HCT116 (cell line): Measurements from ENCODE around the gene PPP3R1. TPM values are rescaled to one million over a fixed set of nuclear protein-coding genes. Genes with fewer than 3 reads are reported as not detected.

Experiments used
- ATAC-seq: fragments of 200-7000 bp; cut with Tn5 transposase; 2 replicates; pipeline ENCODE4 v1.9.1; 2020; ENCODE audit warnings: mild to moderate bottlenecking, moderate library complexity
- BruUV-seq: library from RNA; stranded (reverse); fragments of 400-500 nt; replicated peaks from 2 replicates; lab custom pipeline; 2021; lab: Mats Ljungman, UMichigan
- CTCF ChIA-PET: fragments of 300-600 bp; sonication (Branson Sonifier 250); formaldehyde crosslinking; loops from one replicate; lab custom pipeline; 2021; ENCODE audit warnings: antibody characterized with exemption; lab: Charles Lee
- POLR2A ChIA-PET: fragments of 300-600, 350-600 bp; sonication (Branson Sonifier 250); formaldehyde crosslinking; loops from one replicate; lab custom pipeline; 2021; ENCODE audit warnings: antibody characterized with exemption; lab: Charles Lee
- RAD21 ChIA-PET, 2 experiments: fragments of 300-600 bp; sonication (Branson Sonifier 250); formaldehyde crosslinking; loops; one replicate each; lab custom pipeline; 2023; ENCODE audit warnings: low total read pairs in 2 of 2; ENCODE audit not compliant: uncharacterized antibody in 2 of 2, unreplicated experiment in 2 of 2, low non-redundant PET in 1 of 2; lab: Charles Lee
- DNase-seq: peaks from one replicate; pipeline ENCODE4 v3.0.0-alpha.2; 2010; ENCODE audit warnings: low read depth, low spot score
- H2AFZ ChIP-seq: fragments of 200-600 bp; shearing (Covaris generic), sonication (generic); 2 replicates; pipeline ENCODE4 v1.6.1; 2017; ENCODE audit warnings: low read depth, mixed run types, mixed read lengths, antibody characterized with exemption, low read length; ENCODE audit not compliant: poor library complexity, severe bottlenecking
- H3K27ac ChIP-seq: 2 replicates; pipeline ENCODE4 v1.5.1; 2012; ENCODE audit warnings: low read depth, low read length
- H3K27me3 ChIP-seq: fragments of 200-600 bp; sonication (generic); 2 replicates; pipeline ENCODE4 v1.6.1; 2016; ENCODE audit warnings: mixed run types, low read length, mixed read lengths; ENCODE audit not compliant: insufficient read depth
- H3K36me3 ChIP-seq, 2 experiments: fragments of 200-500 bp in 1 of 2; fragments of 200-600 bp in 1 of 2; sonication (Bioruptor generic) in 1 of 2; sonication (generic) in 1 of 2; 2 replicates each; pipeline versions ENCODE4 v1.5.1 to v1.6.1; 2014 to 2016; ENCODE audit warnings: low read length in 2 of 2, inconsistent platforms in 1 of 2, mixed read lengths in 1 of 2, mixed run types in 1 of 2; ENCODE audit not compliant: insufficient read depth in 2 of 2, control insufficient read depth in 1 of 2
- H3K4me1 ChIP-seq, 2 experiments: fragments of 200-600 bp in 1 of 2; sonication (generic) in 1 of 2; 2 replicates each; pipeline versions ENCODE4 v1.5.1 to v1.6.1; 2012 to 2017; ENCODE audit warnings: low read length in 2 of 2, inconsistent platforms in 1 of 2, mild to moderate bottlenecking in 1 of 2, mixed read lengths in 1 of 2, mixed run types in 1 of 2, moderate library complexity in 1 of 2; ENCODE audit not compliant: insufficient read depth in 2 of 2, control insufficient read depth in 1 of 2
- H3K4me2 ChIP-seq: fragments of 200-600 bp; sonication (generic); 2 replicates; pipeline ENCODE4 v1.6.1; 2017; ENCODE audit warnings: mixed run types, low read length, mixed read lengths
- H3K4me3 ChIP-seq, 2 experiments: fragments of 200-600 bp in 1 of 2; sonication (generic) in 1 of 2; replicated peaks in 1 of 2; 2 replicates each; pipeline ENCODE4 v1.5.1; 2011 to 2016; ENCODE audit warnings: low read length in 2 of 2, control low read depth in 1 of 2, low read depth in 1 of 2, mild to moderate bottlenecking in 1 of 2, mixed read lengths in 1 of 2, mixed run types in 1 of 2
- H3K79me2 ChIP-seq: fragments of 200-600 bp; sonication (generic); 2 replicates; pipeline ENCODE4 v1.6.1; 2017; ENCODE audit warnings: mild to moderate bottlenecking, mixed run types, low read length, moderate library complexity, mixed read lengths; ENCODE audit not compliant: insufficient read depth
- H3K9ac ChIP-seq: fragments of 200-600 bp; sonication (generic); 2 replicates; pipeline ENCODE4 v1.6.1; 2016; ENCODE audit warnings: low read length, mixed read lengths
- H3K9me2 ChIP-seq: fragments of 200-600 bp; sonication (generic), shearing (Covaris generic); 2 replicates; pipeline ENCODE4 v1.6.1; 2017; ENCODE audit warnings: mixed run types, mild to moderate bottlenecking, moderate library complexity; ENCODE audit not compliant: insufficient read depth
- H3K9me3 ChIP-seq, 2 experiments: fragments of 200-500 bp in 1 of 2; fragments of 200-600 bp in 1 of 2; sonication (Bioruptor generic) in 1 of 2; sonication (generic) in 1 of 2; 2 replicates each; pipeline ENCODE4 v1.6.1; 2014 to 2017; ENCODE audit warnings: low read length in 2 of 2, mixed read lengths in 2 of 2, inconsistent platforms in 1 of 2, low read depth in 1 of 2, mild to moderate bottlenecking in 1 of 2, mixed run types in 1 of 2, moderate library complexity in 1 of 2; ENCODE audit not compliant: control insufficient read depth in 1 of 2, insufficient read depth in 1 of 2
- H4K20me1 ChIP-seq: fragments of 200-600 bp; sonication (generic), shearing (Covaris generic); 2 replicates; pipeline ENCODE4 v1.6.1; 2017; ENCODE audit warnings: mixed run types, mild to moderate bottlenecking, moderate library complexity; ENCODE audit not compliant: insufficient read depth
- CEBPB ChIP-seq: IDR thresholded peaks from 2 replicates; pipeline ENCODE4 v1.6.1; 2012; ENCODE audit warnings: low read depth
- EGR1 ChIP-seq: IDR thresholded peaks from 2 replicates; pipeline ENCODE4 v1.6.1; 2012; ENCODE audit warnings: low read depth
- FOSL1 ChIP-seq: IDR thresholded peaks from 2 replicates; pipeline ENCODE4 v1.6.1; 2012; ENCODE audit warnings: low read depth
- JUND ChIP-seq: IDR thresholded peaks from 2 replicates; pipeline ENCODE4 v1.6.1; 2012
- RAD21 ChIP-seq: IDR thresholded peaks from 2 replicates; pipeline ENCODE4 v1.6.1; 2012; ENCODE audit warnings: low read depth, mild to moderate bottlenecking
- SIN3A ChIP-seq: IDR thresholded peaks from 2 replicates; pipeline ENCODE4 v1.6.1; 2012; ENCODE audit warnings: low read depth
- SP1 ChIP-seq: IDR thresholded peaks from 2 replicates; pipeline ENCODE4 v1.6.1; 2012; ENCODE audit warnings: low read depth
- ZFX ChIP-seq: fragments of 450-650 bp; IDR thresholded peaks from 2 replicates; pipeline ENCODE4 v1.6.1; 2017
- intact Hi-C: fragments of 100-400 bp; cut with micrococcal nuclease; formaldehyde crosslinking; loops from 2 replicates; pipeline ENCODE4 v1.10.0; 2022
- total RNA-seq: library from RNA; stranded (reverse); gene quantifications from one replicate; pipeline ENCODE4 v1.2.1, GENCODE V29; 2021; ENCODE audit not compliant: unreplicated experiment
- TF ChIP-seq, protein P1 (sequence below): IDR thresholded peaks from 2 replicates; pipeline ENCODE4 v1.6.1; 2012; ENCODE audit warnings: low read depth

PPP3R1 gene
- total RNA-seq, 1 experiment from 2014 or later, result 69.9 TPM

DNA sequence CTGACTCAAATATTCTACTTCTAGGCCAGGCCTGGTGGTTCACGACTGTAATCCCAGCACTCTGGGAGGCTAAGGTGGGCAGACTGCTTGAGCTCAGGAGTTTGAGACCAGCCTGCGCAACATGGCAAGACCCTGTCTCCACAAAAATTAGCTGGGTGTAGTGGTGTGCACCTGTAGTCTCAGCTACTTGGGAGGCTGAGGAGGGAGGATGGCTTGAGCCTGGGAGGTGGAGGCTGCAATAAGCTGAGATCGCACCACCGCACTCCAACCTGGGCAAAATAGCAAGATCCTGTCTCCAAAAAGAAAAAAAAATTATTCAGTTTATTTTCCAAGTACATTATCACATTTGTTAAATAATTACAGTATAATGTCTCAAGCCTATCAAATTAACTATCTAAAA, 7.3 kb downstream of the PPP3R1 start (continued):
- TF ChIP-seq EGR1 (no peak), SIN3A (no peak), ZFX (no peak), SP1 (no peak), JUND (no peak), CEBPB (no peak), RAD21 (no peak), FOSL1 (no peak)
- TF ChIP-seq, protein P1, sequence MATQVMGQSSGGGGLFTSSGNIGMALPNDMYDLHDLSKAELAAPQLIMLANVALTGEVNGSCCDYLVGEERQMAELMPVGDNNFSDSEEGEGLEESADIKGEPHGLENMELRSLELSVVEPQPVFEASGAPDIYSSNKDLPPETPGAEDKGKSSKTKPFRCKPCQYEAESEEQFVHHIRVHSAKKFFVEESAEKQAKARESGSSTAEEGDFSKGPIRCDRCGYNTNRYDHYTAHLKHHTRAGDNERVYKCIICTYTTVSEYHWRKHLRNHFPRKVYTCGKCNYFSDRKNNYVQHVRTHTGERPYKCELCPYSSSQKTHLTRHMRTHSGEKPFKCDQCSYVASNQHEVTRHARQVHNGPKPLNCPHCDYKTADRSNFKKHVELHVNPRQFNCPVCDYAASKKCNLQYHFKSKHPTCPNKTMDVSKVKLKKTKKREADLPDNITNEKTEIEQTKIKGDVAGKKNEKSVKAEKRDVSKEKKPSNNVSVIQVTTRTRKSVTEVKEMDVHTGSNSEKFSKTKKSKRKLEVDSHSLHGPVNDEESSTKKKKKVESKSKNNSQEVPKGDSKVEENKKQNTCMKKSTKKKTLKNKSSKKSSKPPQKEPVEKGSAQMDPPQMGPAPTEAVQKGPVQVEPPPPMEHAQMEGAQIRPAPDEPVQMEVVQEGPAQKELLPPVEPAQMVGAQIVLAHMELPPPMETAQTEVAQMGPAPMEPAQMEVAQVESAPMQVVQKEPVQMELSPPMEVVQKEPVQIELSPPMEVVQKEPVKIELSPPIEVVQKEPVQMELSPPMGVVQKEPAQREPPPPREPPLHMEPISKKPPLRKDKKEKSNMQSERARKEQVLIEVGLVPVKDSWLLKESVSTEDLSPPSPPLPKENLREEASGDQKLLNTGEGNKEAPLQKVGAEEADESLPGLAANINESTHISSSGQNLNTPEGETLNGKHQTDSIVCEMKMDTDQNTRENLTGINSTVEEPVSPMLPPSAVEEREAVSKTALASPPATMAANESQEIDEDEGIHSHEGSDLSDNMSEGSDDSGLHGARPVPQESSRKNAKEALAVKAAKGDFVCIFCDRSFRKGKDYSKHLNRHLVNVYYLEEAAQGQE, result no peak

GRCh38 chr2:68244456-68244855, 7.9 kb downstream of the PPP3R1 start:
- Histone ChIP-seq H3K4me2 (no peak overlapping the region), H4K20me1 (peaks cover 60% of the 10 kb centered on the region; the same call in 1 of the 2 replicates), H2AFZ (no peak overlapping the region), H3K4me3 (no peak overlapping the region), H3K27ac (no peak overlapping the region), H3K9me2 (no peaks in the 10 kb centered on the region), H3K9ac (no peak overlapping the region), H3K9me3 (no peaks in the 10 kb centered on the region), H3K79me2 (peaks cover 100% of the 10 kb centered on the region), H3K36me3 (no peaks in the 10 kb centered on the region), H3K4me1 (peaks cover 0 to 2% of the 10 kb centered on the region in 2 experiments; a peak in 1 of 4 replicates), H3K27me3 (no peaks in the 10 kb centered on the region)
- DNase-seq, result no peak
- no peak for ATAC-seq
- intact Hi-C loops, result no loop called here
- BruUV-seq, result no TSS peak
- CTCF ChIA-PET, result interaction anchor here (0.9 to 2.6 kb wide), 4 partner anchors 48 to 195 kb away, joined by 3 to 11 read pairs (median 6); no protein-coding TSS in a partner anchor
- RAD21 ChIA-PET, result interaction anchor here in 1 of 2 experiments (0.9 kb wide), 1 partner anchor 48 kb away, joined by 3 read pairs; no protein-coding TSS in a partner anchor
- TF ChIP-seq RAD21 (peak; percentile 32; the same call in 1 of the 2 replicates), SIN3A (no peak)
- POLR2A ChIA-PET, result no interaction called here
